Epithelial cell of proximal tubule (primary cell): Measurements from ENCODE around the gene CNTN5. TPM values are rescaled to one million over a fixed set of nuclear protein-coding genes. Genes with fewer than 3 reads are reported as not detected.

ENCODE experiments used
- DNase-seq: peaks from one replicate; pipeline ENCODE4 v3.0.0-alpha.2; 2011; ENCODE audit warnings: low read depth
- H3K4me3 ChIP-seq: 2 replicates; pipeline ENCODE4 v1.5.1; 2011; ENCODE audit warnings: low read depth, mild to moderate bottlenecking, low read length
- CTCF ChIP-seq: conservative IDR thresholded peaks from 2 replicates; pipeline ENCODE4 v1.5.1; 2012; ENCODE audit warnings: low read depth, mild to moderate bottlenecking, low read length
- total RNA-seq: library from RNA; depleted of rRNA; stranded (reverse); fragments of >200 nt; gene quantifications from 2 replicates; pipeline ENCODE4 v1.2.3, GENCODE V29; 2015

CNTN5 gene
- total RNA-seq, 1 donor from 2014 or later = not detected

- TF ChIP-seq CTCF = no peak
- no peak for DNase-seq
- H3K4me3 ChIP-seq = no peak overlapping the region
Measured at GRCh38 chr11:99065121-99065520, 44.4 kb downstream of the CNTN5 start.

GRCh38 chr11:99066618-99067317 lies 46.0 kb downstream of the CNTN5 start:
- DNase-seq = no peak
- H3K4me3 ChIP-seq = no peak overlapping the region
- no peak for TF ChIP-seq CTCF

GRCh38 chr11:99068832-99069231 lies 48.1 kb downstream of the CNTN5 start:
- no peak overlapping the region for H3K4me3 ChIP-seq
- DNase-seq = no peak
- no peak for TF ChIP-seq CTCF

- no peak for DNase-seq
Measured at GRCh38 chr11:99069856-99070444, 49.2 kb downstream of the CNTN5 start.

GRCh38 chr11:99079576-99079975 lies 58.8 kb downstream of the CNTN5 start:
- no peak overlapping the region for H3K4me3 ChIP-seq
- no peak for TF ChIP-seq CTCF
- DNase-seq = no peak

More at GRCh38 chr11:99069856-99070444, 49.2 kb downstream of the CNTN5 start:
- TF ChIP-seq CTCF = no peak
- H3K4me3 ChIP-seq = peak overlapping the region; percentile 54

- TF ChIP-seq CTCF = no peak
- H3K4me3 ChIP-seq = no peak overlapping the region
- no peak for DNase-seq
Measured at GRCh38 chr11:99080154-99080553, 59.4 kb downstream of the CNTN5 start.

GRCh38 chr11:99098258-99098657 lies 77.5 kb downstream of the CNTN5 start:
- H3K4me3 ChIP-seq = no peak overlapping the region
- no peak for TF ChIP-seq CTCF
- DNase-seq = no peak
